ENCODE data around the gene ATG5. TPM values are rescaled to one million over a fixed set of nuclear protein-coding genes. Genes with fewer than 3 reads are reported as not detected.
A peak's percentile ranks its signal among the peaks of the same experiment; 100 is the strongest.

The ATG5 gene
- polyA plus RNA-seq, 3 donors = 15.0 to 31.4 (median 29.9) TPM

GRCh38 chr6:106369739-106370138, 44.2 kb upstream of the ATG5 start:
- Histone ChIP-seq H4K20me1 (ENCODE audit: insufficient read depth, low read length) (no peaks in the 10 kb centered on the region), H3K27ac (ENCODE audit: low read depth in 1 of 2, low read length in 2 of 2) (no peak overlapping the region), H3K4me1 (ENCODE audit: control insufficient read depth in 1 of 2, insufficient read depth in 2 of 2, low read length in 2 of 2) (no peaks in the 10 kb centered on the region), H3K9ac (ENCODE audit: insufficient read depth, low read length, poor library complexity, severe bottlenecking) (no peak overlapping the region), H3K9me3 (replicated peaks in 1 of 2; ENCODE audit: control insufficient read depth in 1 of 2, insufficient read depth in 1 of 2, low read length in 2 of 2) (no peaks in the 10 kb centered on the region), H2AFZ (ENCODE audit: insufficient read depth, low read depth, low read length, poor library complexity, severe bottlenecking) (no peak overlapping the region), H3K4me2 (replicated peaks; ENCODE audit: extremely low read depth, low read length, poor library complexity, severe bottlenecking) (no peak overlapping the region), H3K79me2 (ENCODE audit: insufficient read depth, low read length) (no peaks in the 10 kb centered on the region), H3K27me3 (ENCODE audit: control insufficient read depth in 2 of 2, insufficient read depth in 2 of 2, low read length in 2 of 2) (peaks cover 5 to 15% of the 10 kb centered on the region in 2 donors), H3K4me3 (replicated peaks in 1 of 3; ENCODE audit: low read depth in 2 of 3, low read length in 3 of 3) (no peak overlapping the region), H3K36me3 (replicated peaks in 1 of 2; ENCODE audit: control insufficient read depth in 1 of 2, insufficient read depth in 2 of 2, low read length in 2 of 2) (no peaks in the 10 kb centered on the region)
- no peak for TF ChIP-seq CTCF (IDR thresholded peaks at IDR 0.05)
- H3K4me3 Mint-ChIP-seq = no peak overlapping the region
- DNase-seq = no peak
- WGBS (ENCODE audit: insufficient coverage) = no CpG with 5 or more reads among the region's 2 CpGs
- no peaks in the 10 kb centered on the region for H3K36me3 Mint-ChIP-seq
- peaks cover 1 to 10% (median 8%) of the 10 kb centered on the region in 3 donors for H3K27me3 Mint-ChIP-seq (ENCODE audit: low read depth in 3 of 3)
- H3K9me3 Mint-ChIP-seq = peaks cover 0 to 1% (median 0%) of the 10 kb centered on the region in 7 donors
- intact Hi-C loops (cut with micrococcal nuclease) = no loop called here
- H3K4me1 Mint-ChIP-seq = no peaks in the 10 kb centered on the region
- H3K27ac Mint-ChIP-seq = no peak overlapping the region

GRCh38 chr6:106363401-106364138, 38.0 kb upstream of the ATG5 start:
- no peak overlapping the region for H2AFZ ChIP-seq (ENCODE audit: insufficient read depth, low read depth, low read length, poor library complexity, severe bottlenecking)
- H3K4me1 ChIP-seq (ENCODE audit: control insufficient read depth in 1 of 2, insufficient read depth in 2 of 2, low read length in 2 of 2) = peaks cover 13 to 17% of the 10 kb centered on the region in 2 donors
- Mint-ChIP-seq H3K4me1 (peaks cover 12% of the 10 kb centered on the region), H3K27me3 (ENCODE audit: low read depth in 3 of 3) (peaks cover 31 to 56% (median 55%) of the 10 kb centered on the region in 3 donors), H3K27ac (no peak overlapping the region), H3K36me3 (peaks cover 0 to 1% of the 10 kb centered on the region in 2 donors), H3K9me3 (peaks cover 0 to 7% (median 4%) of the 10 kb centered on the region in 7 donors), H3K4me3 (peak overlapping the region in 1 of 2 donors; percentile 57)
- 100% methylated on average over 3 of the region's 3 CpGs for WGBS (ENCODE audit: insufficient coverage)
- H3K4me3 ChIP-seq (replicated peaks in 1 of 3; ENCODE audit: low read depth in 2 of 3, low read length in 3 of 3) = no peak overlapping the region
- no peaks in the 10 kb centered on the region for H3K9me3 ChIP-seq (replicated peaks in 1 of 2; ENCODE audit: control insufficient read depth in 1 of 2, insufficient read depth in 1 of 2, low read length in 2 of 2)
- no peak for DNase-seq
- no peaks in the 10 kb centered on the region for H3K36me3 ChIP-seq (replicated peaks in 1 of 2; ENCODE audit: control insufficient read depth in 1 of 2, insufficient read depth in 2 of 2, low read length in 2 of 2)
- H4K20me1 ChIP-seq (ENCODE audit: insufficient read depth, low read length) = no peaks in the 10 kb centered on the region
- H3K27ac ChIP-seq (ENCODE audit: low read depth in 1 of 2, low read length in 2 of 2) = no peak overlapping the region
- no peaks in the 10 kb centered on the region for H3K79me2 ChIP-seq (ENCODE audit: insufficient read depth, low read length)
- intact Hi-C loops (cut with micrococcal nuclease) = no loop called here
- no peak overlapping the region for H3K9ac ChIP-seq (ENCODE audit: insufficient read depth, low read length, poor library complexity, severe bottlenecking)
- no peak for TF ChIP-seq CTCF (IDR thresholded peaks at IDR 0.05)
- H3K27me3 ChIP-seq (ENCODE audit: control insufficient read depth in 2 of 2, insufficient read depth in 2 of 2, low read length in 2 of 2) = peaks cover 24 to 57% of the 10 kb centered on the region in 2 donors
- H3K4me2 ChIP-seq (replicated peaks; ENCODE audit: extremely low read depth, low read length, poor library complexity, severe bottlenecking) = no peak overlapping the region

Data from CD14-positive monocyte (primary cell).